HL-60 (cell line): Measurements from ENCODE around the gene XCR1.

Experiments used
- DNase-seq, 2 experiments: peaks; one replicate each; pipeline ENCODE4 v3.0.0-alpha.2; 2010 to 2020; ENCODE audit warnings: low read depth in 1 of 2, low spot score in 1 of 2
- H3K27ac ChIP-seq: fragments of 250-450 bp; sonication (Bioruptor Pico); replicated peaks from 2 replicates; pipeline ENCODE4 v1.5.1; 2020; ENCODE audit warnings: mild to moderate bottlenecking, moderate library complexity
- H3K27me3 ChIP-seq: fragments of 250-450 bp; sonication (Bioruptor Pico); 2 replicates; pipeline ENCODE4 v1.5.1; 2021; ENCODE audit warnings: mild to moderate bottlenecking, moderate library complexity; ENCODE audit not compliant: insufficient read depth, poor library complexity, severe bottlenecking
- H3K4me3 ChIP-seq: replicated peaks from 2 replicates; pipeline ENCODE4 v1.5.1; 2011; ENCODE audit warnings: mild to moderate bottlenecking, control low read depth, low read length; ENCODE audit not compliant: insufficient read depth
- GABPA ChIP-seq: IDR thresholded peaks from 2 replicates; pipeline ENCODE4 v1.6.1; 2012; ENCODE audit warnings: low read depth
- POLR2AphosphoS5 ChIP-seq: IDR thresholded peaks from 2 replicates; pipeline ENCODE4 v1.6.1; 2012; ENCODE audit warnings: low read depth
- REST ChIP-seq: IDR thresholded peaks from 2 replicates; pipeline ENCODE4 v1.6.1; 2012; ENCODE audit warnings: low read depth; ENCODE audit not compliant: insufficient replicate concordance
- SPI1 ChIP-seq: IDR thresholded peaks from 2 replicates; pipeline ENCODE4 v1.6.1; 2012; ENCODE audit warnings: low read depth, mild to moderate bottlenecking, borderline replicate concordance
- TF ChIP-seq, protein P1 (sequence below): IDR thresholded peaks from one replicate; pipeline ENCODE4 v1.5.1; 2011; ENCODE audit warnings: low read length, control low read depth, inconsistent platforms; ENCODE audit not compliant: insufficient read depth

Gene XCR1

GRCh38 chr3:46017720-46018119 is 9.6 kb downstream of the XCR1 start:
- H3K4me3 ChIP-seq = no peak overlapping the region
- peak in 1 of 2 experiments; percentile 61 for DNase-seq
- TF ChIP-seq REST (no peak), SPI1 (no peak), GABPA (no peak), POLR2AphosphoS5 (no peak)
- TF ChIP-seq, protein P1, sequence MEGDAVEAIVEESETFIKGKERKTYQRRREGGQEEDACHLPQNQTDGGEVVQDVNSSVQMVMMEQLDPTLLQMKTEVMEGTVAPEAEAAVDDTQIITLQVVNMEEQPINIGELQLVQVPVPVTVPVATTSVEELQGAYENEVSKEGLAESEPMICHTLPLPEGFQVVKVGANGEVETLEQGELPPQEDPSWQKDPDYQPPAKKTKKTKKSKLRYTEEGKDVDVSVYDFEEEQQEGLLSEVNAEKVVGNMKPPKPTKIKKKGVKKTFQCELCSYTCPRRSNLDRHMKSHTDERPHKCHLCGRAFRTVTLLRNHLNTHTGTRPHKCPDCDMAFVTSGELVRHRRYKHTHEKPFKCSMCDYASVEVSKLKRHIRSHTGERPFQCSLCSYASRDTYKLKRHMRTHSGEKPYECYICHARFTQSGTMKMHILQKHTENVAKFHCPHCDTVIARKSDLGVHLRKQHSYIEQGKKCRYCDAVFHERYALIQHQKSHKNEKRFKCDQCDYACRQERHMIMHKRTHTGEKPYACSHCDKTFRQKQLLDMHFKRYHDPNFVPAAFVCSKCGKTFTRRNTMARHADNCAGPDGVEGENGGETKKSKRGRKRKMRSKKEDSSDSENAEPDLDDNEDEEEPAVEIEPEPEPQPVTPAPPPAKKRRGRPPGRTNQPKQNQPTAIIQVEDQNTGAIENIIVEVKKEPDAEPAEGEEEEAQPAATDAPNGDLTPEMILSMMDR = no peak
- H3K27ac ChIP-seq = no peak overlapping the region
- no peaks in the 10 kb centered on the region for H3K27me3 ChIP-seq

DNA sequence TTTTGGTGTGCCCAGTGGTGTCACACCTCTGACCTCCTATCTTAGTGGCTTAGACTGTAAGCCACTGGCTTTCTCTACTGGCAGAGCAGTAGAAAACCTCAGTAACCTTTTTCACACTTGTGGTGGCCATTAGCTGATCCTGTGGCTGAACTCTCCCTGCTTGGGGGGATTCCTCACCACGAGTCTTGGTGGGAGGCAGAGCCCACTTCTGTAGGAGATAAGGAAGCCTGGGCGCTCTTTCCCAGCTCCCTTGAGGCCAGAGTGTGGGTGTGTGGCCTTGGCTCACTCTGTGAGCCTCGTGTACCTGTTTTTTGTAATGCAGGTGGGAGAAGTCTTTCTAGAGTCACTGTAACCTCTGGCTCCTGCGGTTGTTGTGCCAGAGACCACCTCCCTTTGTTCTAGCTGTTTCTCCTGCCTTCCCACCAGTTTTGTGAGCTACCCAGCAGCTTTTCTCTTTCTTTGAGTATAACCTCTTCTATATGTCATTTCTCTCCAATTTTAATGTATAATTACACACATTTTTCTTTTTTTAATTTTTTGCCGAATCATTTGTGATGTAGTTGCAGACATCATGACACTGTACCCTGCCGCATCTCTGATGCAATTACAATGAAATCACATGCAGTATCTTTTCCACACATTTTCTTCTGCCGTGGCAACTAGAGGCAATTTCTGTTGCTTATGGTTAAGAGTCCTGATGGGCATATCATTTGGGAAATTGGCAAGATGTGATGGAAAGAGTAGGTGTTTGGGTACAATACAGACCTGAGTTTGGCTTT is 13.8 kb downstream of the XCR1 start:
- DNase-seq = no peak
- Histone ChIP-seq H3K4me3 (no peak overlapping the region), H3K27me3 (no peaks in the 10 kb centered on the region), H3K27ac (no peak overlapping the region)
- TF ChIP-seq POLR2AphosphoS5 (no peak), REST (no peak)
- TF ChIP-seq, protein P1 = no peak

- no peaks in the 10 kb centered on the region for H3K27me3 ChIP-seq
- DNase-seq = no peak
- no peak overlapping the region for H3K4me3 ChIP-seq
- no peak overlapping the region for H3K27ac ChIP-seq
- TF ChIP-seq, protein P1 = no peak
- TF ChIP-seq POLR2AphosphoS5 = no peak
- TF ChIP-seq GABPA = no peak
- TF ChIP-seq SPI1 = no peak
- no peak for TF ChIP-seq REST
Measured at GRCh38 chr3:46012246-46012645, 15.0 kb downstream of the XCR1 start.
